Right lobe of liver (tissue), 6 donors: ENCODE results near the gene NCKAP5. TPM values are rescaled to one million over a fixed set of nuclear protein-coding genes. Genes with fewer than 3 reads are reported as not detected.
A peak's percentile ranks its signal among the peaks of the same experiment; 100 is the strongest.

Experiments
- ATAC-seq, 4 donors: fragments of 200-7000 bp; cut with Tn5 transposase; one replicate each; pipeline ENCODE4 v1.9.1; 2020; ENCODE audit warnings: mild to moderate bottlenecking in 4 of 4, moderate library complexity in 4 of 4
- DNase-seq, 3 donors: peaks; one replicate each; pipeline ENCODE4 v3.0.0-alpha.2; 2020
- H3K27ac ChIP-seq, 3 donors: fragments of 200-600 bp; one replicate each; pipeline ENCODE4 v1.8.0; 2022
- H3K27me3 ChIP-seq, 2 donors: fragments of 200-600 bp; one replicate each; pipeline ENCODE4 v1.8.0; 2022
- H3K36me3 ChIP-seq, 4 donors: fragments of 200-600 bp; sonication (generic) in 1 of 4; one replicate each; pipeline versions ENCODE4 v1.5.1 to v1.8.0; 2017 to 2022; ENCODE audit warnings: control low read depth in 1 of 4
- H3K4me1 ChIP-seq, 4 donors: fragments of 200-600 bp; sonication (generic) in 1 of 4; one replicate each; pipeline versions ENCODE4 v1.5.1 to v1.8.0; 2017 to 2022; ENCODE audit warnings: control low read depth in 1 of 4
- H3K4me3 ChIP-seq, 3 donors: fragments of 200-600 bp; one replicate each; pipeline ENCODE4 v1.8.0; 2022
- H3K9me3 ChIP-seq, 4 donors: fragments of 200-600 bp; sonication (generic) in 1 of 4; one replicate each; pipeline versions ENCODE4 v1.5.1 to v1.8.0; 2017 to 2022; ENCODE audit warnings: control low read depth in 1 of 4
- CTCF ChIP-seq, 4 donors: fragments of 200-600 bp in 3 of 4; fragments of 450-650 bp in 1 of 4; IDR thresholded peaks; one replicate each; pipeline versions ENCODE4 v1.5.1 to v1.8.0; 2016 to 2022; ENCODE audit warnings: antibody characterized with exemption in 4 of 4, mild to moderate bottlenecking in 2 of 4
- POLR2A ChIP-seq: fragments of 450-650 bp; IDR thresholded peaks from one replicate; pipeline ENCODE4 v1.6.1; 2017; ENCODE audit warnings: antibody characterized with exemption, mild to moderate bottlenecking
- WGBS: methylation state at CpG from one replicate; pipeline ENCODE4 v1.1.6; 2018; ENCODE audit warnings: low coverage, low lambda C conversion rate; ENCODE audit not compliant: insufficient coverage; ENCODE audit errors: missing lambda C conversion rate; 5-methylcytosine and 5-hydroxymethylcytosine counted together
- intact Hi-C, 2 donors: fragments of 100-400 bp; cut with DNase I; formaldehyde crosslinking; loops; one replicate each; pipeline versions ENCODE4 v1.11.2 to v1.14.1; 2022
- total RNA-seq, 6 experiments: library from RNA; depleted of rRNA in 2 of 6; stranded (reverse); fragments of >200 nt in 2 of 6; fragmentation: NEBNext Ultra II Directional in 3 of 6; extraction: Animal tissue kit (Norgen Biotek cat#: 25700) in 3 of 6; gene quantifications; one replicate each; pipeline versions ENCODE4 v1.1.0 to v1.2.4, GENCODE V29; 2016 to 2023
- donor health status: DM: no; HTN: yes; CAD: no.
- donor health status: DM: no; HTN: no; CAD: no.
- donor health status: DM: no; HTN: no; CAD: no.
- donor health status: DM: no; HTN: yes; CAD: no.
- donor health status: DM: no; HTN: yes; CAD: no.

Gene NCKAP5
- total RNA-seq, 6 experiments from 2014 or later = 3.6 to 11.7 (median 6.9) TPM

GRCh38 chr2:133247631-133248030, 320.6 kb downstream of the NCKAP5 start:
- Histone ChIP-seq H3K27ac (no peak overlapping the region), H3K36me3 (no peaks in the 10 kb centered on the region), H3K4me1 (peaks cover 0 to 12% (median 0%) of the 10 kb centered on the region in 4 donors), H3K9me3 (no peaks in the 10 kb centered on the region), H3K4me3 (no peak overlapping the region), H3K27me3 (no peaks in the 10 kb centered on the region)
- intact Hi-C loops = no loop called here
- ATAC-seq (peak; percentile 51 to 60 (median 54)), DNase-seq (no peak)
- no peak for TF ChIP-seq CTCF (IDR thresholded peaks at IDR 0.05)
- no peak for TF ChIP-seq POLR2A
- 57% methylated on average over 2 of the region's 2 CpGs for WGBS

GRCh38 chr2:133241224-133241571, 327.1 kb downstream of the NCKAP5 start:
- H3K4me3 ChIP-seq = peak overlapping the region in 1 of 3 donors; percentile 4
- peak in 2 of 4 donors; percentile 34 to 38 for ATAC-seq
- DNase-seq = no peak
- intact Hi-C loops = no loop called here
- TF ChIP-seq CTCF (IDR thresholded peaks at IDR 0.05) (no peak), POLR2A (no peak)
- no peak overlapping the region for H3K27ac ChIP-seq
- 19% methylated on average over 2 of the region's 2 CpGs for WGBS
- H3K9me3 ChIP-seq = no peaks in the 10 kb centered on the region
- H3K4me1 ChIP-seq = no peaks in the 10 kb centered on the region
- no peaks in the 10 kb centered on the region for H3K36me3 ChIP-seq
- H3K27me3 ChIP-seq = no peaks in the 10 kb centered on the region

GRCh38 chr2:133240491-133241223, 327.6 kb downstream of the NCKAP5 start:
- no peaks in the 10 kb centered on the region for H3K36me3 ChIP-seq
- H3K27me3 ChIP-seq = no peaks in the 10 kb centered on the region
- H3K4me3 ChIP-seq = peak overlapping the region in 1 of 3 donors; percentile 4
- intact Hi-C loops = no loop called here
- H3K4me1 ChIP-seq = no peaks in the 10 kb centered on the region
- 61% methylated on average over 5 of the region's 5 CpGs for WGBS
- H3K9me3 ChIP-seq = no peaks in the 10 kb centered on the region
- DNase-seq (no peak), ATAC-seq (peak in 2 of 4 donors; percentile 50 to 54)
- TF ChIP-seq CTCF (IDR thresholded peaks at IDR 0.05) (no peak), POLR2A (no peak)
- H3K27ac ChIP-seq = no peak overlapping the region

- Histone ChIP-seq H3K27me3 (no peaks in the 10 kb centered on the region), H3K27ac (no peak overlapping the region), H3K9me3 (no peaks in the 10 kb centered on the region), H3K4me1 (no peaks in the 10 kb centered on the region), H3K4me3 (no peak overlapping the region), H3K36me3 (no peaks in the 10 kb centered on the region)
- TF ChIP-seq POLR2A = no peak
- TF ChIP-seq CTCF (IDR thresholded peaks at IDR 0.05) = no peak
- intact Hi-C loops = no loop called here
- no peak for DNase-seq
- no peak for ATAC-seq
- WGBS = 77% methylated on average over 1 of the region's 1 CpG
Measured at GRCh38 chr2:133235968-133236367, 332.3 kb downstream of the NCKAP5 start.
